GM18858 (cell line): ENCODE results near the gene XAGE2.

ENCODE experiments used
- ATAC-seq: cut with Tn5 transposase; IDR thresholded peaks from one replicate; pipeline ENCODE4 v1.9.1; 2021; ENCODE audit not compliant: unreplicated experiment

XAGE2 gene

GRCh38 chrX:52422884-52423283 is 54.1 kb downstream of the XAGE2 start:
- no peak for ATAC-seq

GRCh38 chrX:52424656-52425055 is 55.8 kb downstream of the XAGE2 start:
- ATAC-seq = no peak
